ENCODE results near the gene SETD1A.

- TF ChIP-seq CTCF (conservative IDR thresholded peaks at IDR 0.05 in 1 of 2, IDR thresholded peaks at IDR 0.05 in 1 of 2; ENCODE audit: extremely low read depth in 1 of 2, insufficient read depth in 1 of 2, low read depth in 1 of 2, low read length in 2 of 2): no peak
- no peak for TF ChIP-seq EZH2 (IDR thresholded peaks at IDR 0.05; ENCODE audit: borderline replicate concordance, low read length)
Measured at GRCh38 chr16:30991052-30991451, 33.5 kb downstream of the SETD1A start.

Measured in mammary epithelial cell (primary cell).